HEK293 (cell line): ENCODE measurements around the gene CTSH.

Experiments
- CTCF ChIP-seq: fragments of 450-650 bp; formaldehyde crosslinking; IDR thresholded peaks from 2 replicates; pipeline ENCODE4 v1.5.1; 2016; ENCODE audit warnings: missing biosample characterization, missing genetic modification characterization
- ZNF302 ChIP-seq: fragments of 450-650 bp; formaldehyde crosslinking; IDR thresholded peaks from 2 replicates; pipeline ENCODE4 v1.5.1; 2016; ENCODE audit warnings: missing biosample characterization, missing genetic modification characterization, low read depth
- TF ChIP-seq, protein P1 (sequence below): fragments of 450-650 bp; formaldehyde crosslinking; IDR thresholded peaks from 2 replicates; pipeline ENCODE4 v1.5.1; 2016; ENCODE audit warnings: missing biosample characterization, missing genetic modification characterization

DNA sequence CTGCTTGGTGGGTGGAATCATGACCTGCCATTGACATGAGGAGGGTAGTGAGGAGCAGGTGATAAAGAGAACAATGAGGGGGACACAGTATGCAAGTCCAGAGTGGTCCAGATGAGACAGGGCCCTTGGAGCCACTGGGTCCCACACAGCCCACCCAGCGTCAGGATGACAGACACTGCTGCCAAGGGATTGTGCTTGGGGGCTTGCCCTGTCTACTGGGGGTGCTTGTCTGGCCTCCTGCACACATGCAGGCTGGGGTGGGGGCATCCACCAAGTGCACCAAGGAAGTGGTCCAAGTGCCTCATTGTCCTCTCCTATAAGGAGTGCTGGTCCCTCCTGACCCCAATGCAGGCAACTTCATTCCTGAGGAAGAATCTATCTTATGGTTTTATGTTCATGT is 39.2 kb upstream of the CTSH start:
- TF ChIP-seq, protein P1, sequence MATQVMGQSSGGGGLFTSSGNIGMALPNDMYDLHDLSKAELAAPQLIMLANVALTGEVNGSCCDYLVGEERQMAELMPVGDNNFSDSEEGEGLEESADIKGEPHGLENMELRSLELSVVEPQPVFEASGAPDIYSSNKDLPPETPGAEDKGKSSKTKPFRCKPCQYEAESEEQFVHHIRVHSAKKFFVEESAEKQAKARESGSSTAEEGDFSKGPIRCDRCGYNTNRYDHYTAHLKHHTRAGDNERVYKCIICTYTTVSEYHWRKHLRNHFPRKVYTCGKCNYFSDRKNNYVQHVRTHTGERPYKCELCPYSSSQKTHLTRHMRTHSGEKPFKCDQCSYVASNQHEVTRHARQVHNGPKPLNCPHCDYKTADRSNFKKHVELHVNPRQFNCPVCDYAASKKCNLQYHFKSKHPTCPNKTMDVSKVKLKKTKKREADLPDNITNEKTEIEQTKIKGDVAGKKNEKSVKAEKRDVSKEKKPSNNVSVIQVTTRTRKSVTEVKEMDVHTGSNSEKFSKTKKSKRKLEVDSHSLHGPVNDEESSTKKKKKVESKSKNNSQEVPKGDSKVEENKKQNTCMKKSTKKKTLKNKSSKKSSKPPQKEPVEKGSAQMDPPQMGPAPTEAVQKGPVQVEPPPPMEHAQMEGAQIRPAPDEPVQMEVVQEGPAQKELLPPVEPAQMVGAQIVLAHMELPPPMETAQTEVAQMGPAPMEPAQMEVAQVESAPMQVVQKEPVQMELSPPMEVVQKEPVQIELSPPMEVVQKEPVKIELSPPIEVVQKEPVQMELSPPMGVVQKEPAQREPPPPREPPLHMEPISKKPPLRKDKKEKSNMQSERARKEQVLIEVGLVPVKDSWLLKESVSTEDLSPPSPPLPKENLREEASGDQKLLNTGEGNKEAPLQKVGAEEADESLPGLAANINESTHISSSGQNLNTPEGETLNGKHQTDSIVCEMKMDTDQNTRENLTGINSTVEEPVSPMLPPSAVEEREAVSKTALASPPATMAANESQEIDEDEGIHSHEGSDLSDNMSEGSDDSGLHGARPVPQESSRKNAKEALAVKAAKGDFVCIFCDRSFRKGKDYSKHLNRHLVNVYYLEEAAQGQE (tag by site-specific recombination), result no peak
- TF ChIP-seq CTCF (tag by site-specific recombination) (no peak), ZNF302 (tag by site-specific recombination) (no peak)
